ENCODE results near the gene ZNF655.

GRCh38 chr7:99553039-99553438 lies 5.4 kb upstream of the ZNF655 start:
- TF ChIP-seq, protein P1, sequence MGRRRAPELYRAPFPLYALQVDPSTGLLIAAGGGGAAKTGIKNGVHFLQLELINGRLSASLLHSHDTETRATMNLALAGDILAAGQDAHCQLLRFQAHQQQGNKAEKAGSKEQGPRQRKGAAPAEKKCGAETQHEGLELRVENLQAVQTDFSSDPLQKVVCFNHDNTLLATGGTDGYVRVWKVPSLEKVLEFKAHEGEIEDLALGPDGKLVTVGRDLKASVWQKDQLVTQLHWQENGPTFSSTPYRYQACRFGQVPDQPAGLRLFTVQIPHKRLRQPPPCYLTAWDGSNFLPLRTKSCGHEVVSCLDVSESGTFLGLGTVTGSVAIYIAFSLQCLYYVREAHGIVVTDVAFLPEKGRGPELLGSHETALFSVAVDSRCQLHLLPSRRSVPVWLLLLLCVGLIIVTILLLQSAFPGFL (CRISPR knock-in tag; IDR thresholded peaks at IDR 0.05; ENCODE audit: borderline replicate concordance) = no peak
- TF ChIP-seq CTCF (IDR thresholded peaks at IDR 0.05) = no peak
- no peak for TF ChIP-seq GABPB1 (CRISPR knock-in tag; IDR thresholded peaks at IDR 0.05)
- TF ChIP-seq IRF2 (CRISPR knock-in tag; IDR thresholded peaks at IDR 0.05; ENCODE audit: borderline replicate concordance, low read depth) = no peak
- no peak for TF ChIP-seq FOXP1 (CRISPR knock-in tag; IDR thresholded peaks at IDR 0.05; ENCODE audit: borderline replicate concordance)
- TF ChIP-seq TP53 (CRISPR knock-in tag; IDR thresholded peaks at IDR 0.05) = no peak
- no peak for TF ChIP-seq TEAD1 (CRISPR knock-in tag; IDR thresholded peaks at IDR 0.05)
- TF ChIP-seq, protein P2, sequence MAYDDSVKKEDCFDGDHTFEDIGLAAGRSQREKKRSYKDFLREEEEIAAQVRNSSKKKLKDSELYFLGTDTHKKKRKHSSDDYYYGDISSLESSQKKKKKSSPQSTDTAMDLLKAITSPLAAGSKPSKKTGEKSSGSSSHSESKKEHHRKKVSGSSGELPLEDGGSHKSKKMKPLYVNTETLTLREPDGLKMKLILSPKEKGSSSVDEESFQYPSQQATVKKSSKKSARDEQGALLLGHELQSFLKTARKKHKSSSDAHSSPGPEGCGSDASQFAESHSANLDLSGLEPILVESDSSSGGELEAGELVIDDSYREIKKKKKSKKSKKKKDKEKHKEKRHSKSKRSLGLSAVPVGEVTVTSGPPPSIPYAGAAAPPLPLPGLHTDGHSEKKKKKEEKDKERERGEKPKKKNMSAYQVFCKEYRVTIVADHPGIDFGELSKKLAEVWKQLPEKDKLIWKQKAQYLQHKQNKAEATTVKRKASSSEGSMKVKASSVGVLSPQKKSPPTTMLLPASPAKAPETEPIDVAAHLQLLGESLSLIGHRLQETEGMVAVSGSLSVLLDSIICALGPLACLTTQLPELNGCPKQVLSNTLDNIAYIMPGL (CRISPR knock-in tag; IDR thresholded peaks at IDR 0.05) = no peak
- no peak for TF ChIP-seq CBFB (CRISPR knock-in tag; IDR thresholded peaks at IDR 0.05; ENCODE audit: low read depth)
- no peak for TF ChIP-seq ZNF232 (CRISPR knock-in tag; IDR thresholded peaks at IDR 0.05)
- TF ChIP-seq SP1 (CRISPR knock-in tag; conservative IDR thresholded peaks at IDR 0.05) = no peak
- TF ChIP-seq ELF4 (CRISPR knock-in tag; IDR thresholded peaks at IDR 0.05; ENCODE audit: low read depth) = no peak
- TF ChIP-seq USF1 (CRISPR knock-in tag; IDR thresholded peaks at IDR 0.05) = no peak
- TF ChIP-seq JUN (CRISPR knock-in tag; IDR thresholded peaks at IDR 0.05) = no peak

All from WTC11 (cell line).